ENCODE results near the gene ADAM22. TPM values are rescaled to one million over a fixed set of nuclear protein-coding genes. Genes with fewer than 3 reads are reported as not detected.
A peak's percentile ranks its signal among the peaks of the same experiment; 100 is the strongest.

The ADAM22 gene
- total and polyA plus RNA-seq, 2 donors (not counting 1 experiment from before 2014, with no cell fraction given): 0.18 to 0.66 TPM

GRCh38 chr7:88226201-88226600 lies 292.1 kb downstream of the ADAM22 start:
- Histone ChIP-seq H3K9ac (ENCODE audit: insufficient read depth, low read length) (no peak overlapping the region), H3K36me3 (ENCODE audit: control insufficient read depth, insufficient read depth, low read length) (no peaks in the 10 kb centered on the region), H4K20me1 (ENCODE audit: control insufficient read depth, extremely low read depth, insufficient read depth, low read length) (no peaks in the 10 kb centered on the region), H3K4me1 (ENCODE audit: control insufficient read depth, extremely low read depth, insufficient read depth, low read length) (peaks cover 5% of the 10 kb centered on the region), H3K79me2 (ENCODE audit: control insufficient read depth, insufficient read depth, low read length) (no peaks in the 10 kb centered on the region), H3K27me3 (ENCODE audit: control insufficient read depth, insufficient read depth, low read length) (peaks cover 2% of the 10 kb centered on the region), H3K4me2 (ENCODE audit: extremely low read depth, insufficient read depth, low read length) (no peak overlapping the region), H3K4me3 (replicated peaks in 1 of 4; ENCODE audit: control extremely low read depth in 1 of 4, insufficient read depth in 1 of 4, low read depth in 3 of 4, low read length in 4 of 4) (no peak overlapping the region), H2AFZ (ENCODE audit: low read length) (no peak overlapping the region), H3K9me3 (ENCODE audit: control insufficient read depth, insufficient read depth, low read depth, low read length) (no peaks in the 10 kb centered on the region), H3K27ac (ENCODE audit: insufficient read depth, low read length) (no peak overlapping the region)
- TF ChIP-seq EZH2 (IDR thresholded peaks at IDR 0.05; ENCODE audit: low read length, missing control alignments): no peak
- no peak for TF ChIP-seq CTCF (conservative IDR thresholded peaks at IDR 0.05 in 1 of 2, IDR thresholded peaks at IDR 0.05 in 1 of 2; ENCODE audit: low read depth in 1 of 2, low read length in 2 of 2)
- no peak for DNase-seq (ENCODE audit: low read depth in 2 of 2)

- peak; percentile 74 to 90 for DNase-seq (ENCODE audit: low read depth in 2 of 2)
- Histone ChIP-seq H3K9me3 (ENCODE audit: control insufficient read depth, insufficient read depth, low read depth, low read length) (no peaks in the 10 kb centered on the region), H4K20me1 (ENCODE audit: control insufficient read depth, extremely low read depth, insufficient read depth, low read length) (no peaks in the 10 kb centered on the region), H3K27ac (ENCODE audit: insufficient read depth, low read length) (no peak overlapping the region), H3K79me2 (ENCODE audit: control insufficient read depth, insufficient read depth, low read length) (no peaks in the 10 kb centered on the region), H3K36me3 (ENCODE audit: control insufficient read depth, insufficient read depth, low read length) (no peaks in the 10 kb centered on the region), H3K9ac (ENCODE audit: insufficient read depth, low read length) (no peak overlapping the region), H3K27me3 (ENCODE audit: control insufficient read depth, insufficient read depth, low read length) (peaks cover 2% of the 10 kb centered on the region), H2AFZ (ENCODE audit: low read length) (no peak overlapping the region), H3K4me3 (replicated peaks in 1 of 4; ENCODE audit: control extremely low read depth in 1 of 4, insufficient read depth in 1 of 4, low read depth in 3 of 4, low read length in 4 of 4) (no peak overlapping the region), H3K4me2 (ENCODE audit: extremely low read depth, insufficient read depth, low read length) (no peak overlapping the region), H3K4me1 (ENCODE audit: control insufficient read depth, extremely low read depth, insufficient read depth, low read length) (peaks cover 5% of the 10 kb centered on the region)
- TF ChIP-seq EZH2 (IDR thresholded peaks at IDR 0.05; ENCODE audit: low read length, missing control alignments) (no peak), CTCF (conservative IDR thresholded peaks at IDR 0.05 in 1 of 2, IDR thresholded peaks at IDR 0.05 in 1 of 2; ENCODE audit: low read depth in 1 of 2, low read length in 2 of 2) (no peak)
These were observed 292.9 kb downstream of the ADAM22 start for GRCh38 chr7:88226886-88227516.

GRCh38 chr7:88229302-88229995 lies 295.4 kb downstream of the ADAM22 start:
- no peak for DNase-seq (ENCODE audit: low read depth in 2 of 2)
- H3K27me3 ChIP-seq (ENCODE audit: control insufficient read depth, insufficient read depth, low read length): peaks cover 2% of the 10 kb centered on the region
- TF ChIP-seq CTCF (conservative IDR thresholded peaks at IDR 0.05 in 1 of 2, IDR thresholded peaks at IDR 0.05 in 1 of 2; ENCODE audit: low read depth in 1 of 2, low read length in 2 of 2) (no peak), EZH2 (IDR thresholded peaks at IDR 0.05; ENCODE audit: low read length, missing control alignments) (no peak)

More at GRCh38 chr7:88229302-88229995, 295.4 kb downstream of the ADAM22 start:
- no peak overlapping the region for H3K4me3 ChIP-seq (replicated peaks in 1 of 4; ENCODE audit: control extremely low read depth in 1 of 4, insufficient read depth in 1 of 4, low read depth in 3 of 4, low read length in 4 of 4)
- no peaks in the 10 kb centered on the region for H3K9me3 ChIP-seq (ENCODE audit: control insufficient read depth, insufficient read depth, low read depth, low read length)
- no peak overlapping the region for H3K4me2 ChIP-seq (ENCODE audit: extremely low read depth, insufficient read depth, low read length)
- H3K27ac ChIP-seq (ENCODE audit: insufficient read depth, low read length): no peak overlapping the region
- no peaks in the 10 kb centered on the region for H3K36me3 ChIP-seq (ENCODE audit: control insufficient read depth, insufficient read depth, low read length)
- no peaks in the 10 kb centered on the region for H3K79me2 ChIP-seq (ENCODE audit: control insufficient read depth, insufficient read depth, low read length)
- H2AFZ ChIP-seq (ENCODE audit: low read length): no peak overlapping the region
- H4K20me1 ChIP-seq (ENCODE audit: control insufficient read depth, extremely low read depth, insufficient read depth, low read length): no peaks in the 10 kb centered on the region
- no peak overlapping the region for H3K9ac ChIP-seq (ENCODE audit: insufficient read depth, low read length)
- H3K4me1 ChIP-seq (ENCODE audit: control insufficient read depth, extremely low read depth, insufficient read depth, low read length): peaks cover 5% of the 10 kb centered on the region
